SK-N-SH (cell line): Measurements from ENCODE around the gene PDE4D. TPM values are rescaled to one million over a fixed set of nuclear protein-coding genes. Genes with fewer than 3 reads are reported as not detected.
A peak's percentile ranks its signal among the peaks of the same experiment; 100 is the strongest.

Experiments
- CTCF ChIA-PET: fragments of 300-600, 350-600 bp; formaldehyde crosslinking; extraction: SDS; loops from one replicate; lab custom pipeline; 2021; lab: Yijun Ruan, JAX
- POLR2A ChIA-PET: fragments of 350-600 bp; sonication (Branson Sonifier 250); formaldehyde crosslinking; extraction: SDS; loops from one replicate; lab custom pipeline; 2020; ENCODE audit warnings: antibody characterized with exemption, inconsistent platforms; lab: Yijun Ruan, JAX
- DNase-seq: peaks from one replicate; pipeline ENCODE4 v3.0.0; 2012
- H2AFZ ChIP-seq: fragments of 200-600 bp; sonication (generic); 2 replicates; pipeline ENCODE4 v1.8.1; 2016; ENCODE audit warnings: antibody characterized with exemption, mild to moderate bottlenecking, low read depth
- H3F3A ChIP-seq: fragments of 200-600 bp; sonication (generic); replicated peaks from 2 replicates; pipeline ENCODE3; 2016; ENCODE audit warnings: antibody characterized with exemption, mild to moderate bottlenecking; ENCODE audit not compliant: insufficient read depth
- H3K27ac ChIP-seq, 2 experiments: fragments of 200-500 bp in 1 of 2; fragments of 200-600 bp in 1 of 2; sonication (Bioruptor generic) in 1 of 2; sonication (generic), shearing (Covaris generic) in 1 of 2; 2 replicates each; pipeline versions ENCODE4 v1.5.1 to v1.6.1; 2014 to 2016; ENCODE audit warnings: low read depth in 2 of 2, inconsistent platforms in 1 of 2, low read length in 1 of 2, mild to moderate bottlenecking in 1 of 2, mixed read lengths in 1 of 2
- H3K27me3 ChIP-seq: fragments of 200-600 bp; sonication (generic), shearing (Covaris generic); 2 replicates; pipeline ENCODE4 v1.6.1; 2016; ENCODE audit warnings: mixed run types; ENCODE audit not compliant: insufficient read depth
- H3K36me3 ChIP-seq, 2 experiments: fragments of 200-500 bp in 1 of 2; fragments of 200-600 bp in 1 of 2; sonication (Bioruptor generic) in 1 of 2; sonication (generic) in 1 of 2; replicated peaks in 1 of 2; 2 replicates each; pipeline versions ENCODE3 to v1.5.1; 2014 to 2016; ENCODE audit warnings: low read length in 1 of 2, mild to moderate bottlenecking in 1 of 2; ENCODE audit not compliant: insufficient read depth in 2 of 2, control insufficient read depth in 1 of 2
- H3K4me1 ChIP-seq, 2 experiments: fragments of 200-500 bp in 1 of 2; fragments of 200-600 bp in 1 of 2; sonication (Bioruptor generic) in 1 of 2; sonication (generic), shearing (Covaris generic) in 1 of 2; 2 replicates each; pipeline versions ENCODE4 v1.5.1 to v1.6.1; 2014 to 2016; ENCODE audit warnings: low read depth in 1 of 2, low read length in 1 of 2, mixed run types in 1 of 2; ENCODE audit not compliant: insufficient read depth in 2 of 2, control insufficient read depth in 1 of 2
- H3K4me2 ChIP-seq: fragments of 200-600 bp; sonication (generic), shearing (Covaris generic); 2 replicates; pipeline ENCODE4 v1.6.1; 2017; ENCODE audit warnings: mixed run types
- H3K4me3 ChIP-seq, 2 experiments: fragments of 200-500 bp in 1 of 2; fragments of 200-600 bp in 1 of 2; sonication (Bioruptor generic) in 1 of 2; sonication (generic), shearing (Covaris generic) in 1 of 2; 2 replicates each; pipeline versions ENCODE4 v1.5.1 to v1.8.1; 2014 to 2016; ENCODE audit warnings: low read depth in 2 of 2, inconsistent platforms in 1 of 2, low read length in 1 of 2, mild to moderate bottlenecking in 1 of 2, mixed read lengths in 1 of 2, moderate library complexity in 1 of 2
- H3K79me2 ChIP-seq: fragments of 200-600 bp; sonication (generic); 2 replicates; pipeline ENCODE4 v1.8.1; 2017; ENCODE audit warnings: mild to moderate bottlenecking; ENCODE audit not compliant: insufficient read depth
- H3K9ac ChIP-seq: fragments of 200-600 bp; sonication (generic); 2 replicates; pipeline ENCODE4 v1.6.1; 2017; ENCODE audit warnings: mixed run types
- H3K9me2 ChIP-seq: fragments of 200-600 bp; sonication (generic); 2 replicates; pipeline ENCODE4 v1.6.1; 2017; ENCODE audit warnings: mixed run types
- H3K9me3 ChIP-seq: fragments of 200-600 bp; sonication (generic); 2 replicates; pipeline ENCODE4 v1.6.1; 2017; ENCODE audit warnings: mixed run types, mild to moderate bottlenecking, moderate library complexity
- H4K20me1 ChIP-seq: fragments of 200-600 bp; sonication (generic); 2 replicates; pipeline ENCODE4 v1.6.1; 2017; ENCODE audit warnings: mild to moderate bottlenecking, mixed run types; ENCODE audit not compliant: insufficient read depth
- CHD2 ChIP-seq: fragments of 150-350 bp; IDR thresholded peaks from 2 replicates; pipeline ENCODE4 v1.6.1; 2018; ENCODE audit warnings: low read length; ENCODE audit not compliant: partially characterized antibody
- CTCF ChIP-seq: fragments of 200-600 bp; sonication (generic); IDR thresholded peaks from 2 replicates; pipeline ENCODE4 v1.6.1; 2017; ENCODE audit warnings: antibody characterized with exemption, mild to moderate bottlenecking, moderate library complexity
- EP300 ChIP-seq, 2 experiments: IDR thresholded peaks; 2 replicates each; pipeline versions ENCODE4 v1.4.0 to v1.6.1; 2012; ENCODE audit warnings: borderline replicate concordance in 1 of 2, low read depth in 1 of 2, low read length in 1 of 2
- FOXJ3 ChIP-seq: sonication (generic); formaldehyde crosslinking; IDR thresholded peaks from 2 replicates; pipeline ENCODE4 v1.5.1; 2020; ENCODE audit warnings: mild to moderate bottlenecking, missing genetic modification reagents
- FOXM1 ChIP-seq: IDR thresholded peaks from 2 replicates; pipeline ENCODE4 v1.4.0; 2012; ENCODE audit warnings: low read depth, mild to moderate bottlenecking
- JUND ChIP-seq: IDR thresholded peaks from 2 replicates; pipeline ENCODE4 v1.4.0; 2012
- MAX ChIP-seq: IDR thresholded peaks from 2 replicates; pipeline ENCODE4 v1.4.0; 2012; ENCODE audit warnings: low read depth
- NFIC ChIP-seq: IDR thresholded peaks from 2 replicates; pipeline ENCODE4 v1.4.0; 2012; ENCODE audit warnings: borderline replicate concordance
- RAD21 ChIP-seq: IDR thresholded peaks from 2 replicates; pipeline ENCODE4 v1.6.1; 2012; ENCODE audit warnings: mild to moderate bottlenecking, low read length
- RCOR1 ChIP-seq: fragments of 150-350 bp; IDR thresholded peaks from 2 replicates; pipeline ENCODE4 v1.6.1; 2017; ENCODE audit warnings: antibody characterized with exemption, low read length
- RXRA ChIP-seq: IDR thresholded peaks from 2 replicates; pipeline ENCODE4 v1.4.0; 2012; ENCODE audit warnings: low read depth, mild to moderate bottlenecking, borderline replicate concordance
- SMC3 ChIP-seq: IDR thresholded peaks from 2 replicates; pipeline ENCODE4 v1.6.1; 2012; ENCODE audit warnings: low read depth, low read length, improper control_type of control experiment
- TCF12 ChIP-seq: IDR thresholded peaks from 2 replicates; pipeline ENCODE4 v1.4.0; 2012
- USF2 ChIP-seq: fragments of 150-350 bp; IDR thresholded peaks from 2 replicates; pipeline ENCODE4 v1.6.1; 2017; ENCODE audit warnings: antibody characterized with exemption, low read length, low read depth, borderline replicate concordance
- WGBS: methylation state at CpG from one replicate; pipeline ENCODE4 v1.1.6; 2017; ENCODE audit warnings: low lambda C conversion rate; 5-methylcytosine and 5-hydroxymethylcytosine counted together
- polyA plus RNA-seq, 3 experiments: library from polyadenylated mRNA; depleted of rRNA; stranded (reverse); fragments of >200 nt; gene quantifications; 2 replicates each; pipeline ENCODE4 v1.2.3, GENCODE V29; 2012
- TF ChIP-seq, protein P1 (sequence below): IDR thresholded peaks from 2 replicates; pipeline ENCODE4 v1.4.0; 2012; ENCODE audit warnings: low read depth, borderline replicate concordance

The PDE4D gene
- polyA plus RNA-seq, 1 of the 3 experiments (the other 2 are of a cell fraction) = 2.4 TPM

GRCh38 chr5:59813761-59814536 is 79.6 kb downstream of the PDE4D start:
- ChIA-PET POLR2A (interaction anchor here (0.6 kb wide), 1 partner anchor 26 kb away, joined by 3 read pairs; no protein-coding TSS in a partner anchor), CTCF (interaction anchor here (0.6 to 3.8 kb wide), 51 partner anchors 9 to 1031 kb away, joined by 3 to 44 read pairs (median 4); no protein-coding TSS in a partner anchor)
- H3K36me3 ChIP-seq = no peaks in the 10 kb centered on the region
- H3K9me3 ChIP-seq = no peaks in the 10 kb centered on the region
- H4K20me1 ChIP-seq = no peaks in the 10 kb centered on the region
- peaks cover 0 to 5% of the 10 kb centered on the region in 2 experiments; a peak in 1 of 4 replicates for H3K4me1 ChIP-seq
- no peak overlapping the region for H3K4me2 ChIP-seq
- H3K9ac ChIP-seq = no peak overlapping the region
- no peak overlapping the region for H2AFZ ChIP-seq
- no peaks in the 10 kb centered on the region for H3F3A ChIP-seq
- WGBS = 43% methylated on average over 8 of the region's 8 CpGs
- H3K4me3 ChIP-seq = peak overlapping the region in 1 of 2 experiments; percentile 20; a peak in 1 of 4 replicates
- peak overlapping the region in 1 of 2 experiments; percentile 28; a peak in 1 of 4 replicates for H3K27ac ChIP-seq
- H3K79me2 ChIP-seq = no peaks in the 10 kb centered on the region
- H3K9me2 ChIP-seq = no peaks in the 10 kb centered on the region
- TF ChIP-seq RAD21 (peak; percentile 86), JUND (no peak), USF2 (no peak), SMC3 (peak; percentile 78), NFIC (no peak), CTCF (peak; percentile 90), TCF12 (no peak), FOXM1 (no peak)
- TF ChIP-seq, all 33 proteins: peak for 3
- peak; percentile 51 for DNase-seq
- no peaks in the 10 kb centered on the region for H3K27me3 ChIP-seq

DNA sequence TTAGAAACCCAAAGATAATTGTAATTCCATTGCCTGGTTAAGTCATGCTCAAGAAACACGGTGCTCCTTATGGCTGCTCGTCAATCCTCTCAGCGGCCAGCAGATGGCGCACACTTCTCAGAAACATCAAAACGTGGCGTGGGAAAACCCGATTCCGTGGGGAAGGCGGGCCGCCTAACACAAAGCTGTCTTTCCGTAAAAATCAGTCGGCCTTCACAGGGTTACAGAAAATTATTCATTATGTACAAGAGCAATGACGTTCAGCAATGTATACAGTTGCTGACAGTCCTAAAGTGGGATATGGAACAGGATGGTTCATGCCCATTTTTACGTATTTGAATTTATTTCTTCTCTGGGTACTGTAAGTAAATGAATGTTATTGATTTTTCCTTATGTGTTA is 83.5 kb downstream of the PDE4D start:
- POLR2A ChIA-PET = no interaction called here
- WGBS = 6% methylated on average over 14 of the region's 14 CpGs

More for the DNA sequence above, 83.5 kb downstream of the PDE4D start:
- Histone ChIP-seq H3K4me2 (peak overlapping the region; percentile 41), H2AFZ (peak overlapping the region; percentile 56), H3K9me2 (no peaks in the 10 kb centered on the region), H3K36me3 (no peaks in the 10 kb centered on the region), H3K27me3 (no peaks in the 10 kb centered on the region), H3K9ac (no peak overlapping the region), H3K27ac (no peak overlapping the region), H4K20me1 (no peaks in the 10 kb centered on the region), H3K4me3 (peak overlapping the region; percentile 31 to 40; a peak in 3 of 4 replicates), H3K79me2 (no peaks in the 10 kb centered on the region), H3K9me3 (no peaks in the 10 kb centered on the region), H3K4me1 (peaks cover 0 to 5% of the 10 kb centered on the region in 2 experiments; a peak in 1 of 4 replicates), H3F3A (no peaks in the 10 kb centered on the region)
- peak; percentile 59 for DNase-seq
- TF ChIP-seq MAX (0 out of 2 replicates have a peak, but pooled peaks have one; percentile 19), SMC3 (peak; percentile 88), CHD2 (no peak), FOXJ3 (CRISPR knock-in tag) (no peak), JUND (no peak), RCOR1 (no peak), RXRA (no peak), EP300 (IDR thresholded peaks at IDR 0.05; ENCODE audit: borderline replicate concordance in 1 of 2, low read depth in 1 of 2, low read length in 1 of 2) (no peak), RAD21 (peak; percentile 87), CTCF (peak; percentile 96)
- TF ChIP-seq, protein P1, sequence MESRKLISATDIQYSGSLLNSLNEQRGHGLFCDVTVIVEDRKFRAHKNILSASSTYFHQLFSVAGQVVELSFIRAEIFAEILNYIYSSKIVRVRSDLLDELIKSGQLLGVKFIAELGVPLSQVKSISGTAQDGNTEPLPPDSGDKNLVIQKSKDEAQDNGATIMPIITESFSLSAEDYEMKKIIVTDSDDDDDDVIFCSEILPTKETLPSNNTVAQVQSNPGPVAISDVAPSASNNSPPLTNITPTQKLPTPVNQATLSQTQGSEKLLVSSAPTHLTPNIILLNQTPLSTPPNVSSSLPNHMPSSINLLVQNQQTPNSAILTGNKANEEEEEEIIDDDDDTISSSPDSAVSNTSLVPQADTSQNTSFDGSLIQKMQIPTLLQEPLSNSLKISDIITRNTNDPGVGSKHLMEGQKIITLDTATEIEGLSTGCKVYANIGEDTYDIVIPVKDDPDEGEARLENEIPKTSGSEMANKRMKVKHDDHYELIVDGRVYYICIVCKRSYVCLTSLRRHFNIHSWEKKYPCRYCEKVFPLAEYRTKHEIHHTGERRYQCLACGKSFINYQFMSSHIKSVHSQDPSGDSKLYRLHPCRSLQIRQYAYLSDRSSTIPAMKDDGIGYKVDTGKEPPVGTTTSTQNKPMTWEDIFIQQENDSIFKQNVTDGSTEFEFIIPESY = no peak
- CTCF ChIA-PET = interaction anchor here (0.6 to 3.5 kb wide), 75 partner anchors 10 to 890 kb away, joined by 3 to 46 read pairs (median 4); partner anchors contain the start of genes DEPDC1B and PDE4D
